Loucy (cell line): ENCODE data around the gene SPINK4.

Experiments
- H2AFZ ChIP-seq: fragments of 200-600 bp; sonication (generic); 2 replicates; pipeline ENCODE4 v1.6.0; 2016; ENCODE audit warnings: antibody characterized with exemption, mild to moderate bottlenecking, low read length, moderate library complexity
- H3F3A ChIP-seq: fragments of 200-600 bp; 2 replicates; pipeline ENCODE4 v1.6.0; 2016; ENCODE audit warnings: antibody characterized with exemption, low read depth, mild to moderate bottlenecking
- H3K27me3 ChIP-seq: fragments of 200-600 bp; sonication (generic); 2 replicates; pipeline ENCODE4 v1.6.1; 2014; ENCODE audit warnings: low read length, mild to moderate bottlenecking; ENCODE audit not compliant: insufficient read depth, poor library complexity, severe bottlenecking
- H3K36me3 ChIP-seq: fragments of 200-600 bp; sonication (generic); 2 replicates; pipeline ENCODE4 v1.6.1; 2016; ENCODE audit warnings: low read length; ENCODE audit not compliant: insufficient read depth
- H3K4me1 ChIP-seq: fragments of 200-600 bp; sonication (generic); 2 replicates; pipeline ENCODE4 v1.5.1; 2014; ENCODE audit warnings: low read length, mild to moderate bottlenecking; ENCODE audit not compliant: insufficient read depth, poor library complexity, severe bottlenecking
- H3K4me2 ChIP-seq: fragments of 200-600 bp; sonication (generic); 2 replicates; pipeline ENCODE4 v1.6.0; 2014; ENCODE audit warnings: antibody characterized with exemption, low read length, low read depth, mild to moderate bottlenecking; ENCODE audit not compliant: poor library complexity, severe bottlenecking
- H3K4me3 ChIP-seq: fragments of 200-600 bp; sonication (generic); 2 replicates; pipeline ENCODE4 v1.5.1; 2014; ENCODE audit warnings: low read length, mild to moderate bottlenecking, mixed read lengths; ENCODE audit not compliant: poor library complexity, severe bottlenecking
- H3K79me2 ChIP-seq: fragments of 200-600 bp; sonication (generic); 2 replicates; pipeline ENCODE4 v1.6.1; 2014; ENCODE audit warnings: low read length; ENCODE audit not compliant: insufficient read depth
- H3K9ac ChIP-seq: fragments of 200-600 bp; sonication (generic); 2 replicates; pipeline ENCODE4 v1.6.0; 2014; ENCODE audit warnings: mild to moderate bottlenecking, low read depth, low read length, moderate library complexity; ENCODE audit not compliant: poor library complexity, severe bottlenecking
- H3K9me2 ChIP-seq: fragments of 200-600 bp; sonication (generic); replicated peaks from 2 replicates; pipeline ENCODE4 v1.6.1; 2016; ENCODE audit warnings: low read depth, low read length, mixed read lengths
- H3K9me3 ChIP-seq: fragments of 200-600 bp; sonication (generic); 2 replicates; pipeline ENCODE4 v1.6.1; 2014; ENCODE audit warnings: mild to moderate bottlenecking, antibody characterized with exemption, low read length, low read depth; ENCODE audit not compliant: insufficient read depth
- H4K20me1 ChIP-seq: fragments of 200-600 bp; sonication (generic); 2 replicates; pipeline ENCODE4 v1.6.0; 2014; ENCODE audit warnings: antibody characterized with exemption, low read length, mild to moderate bottlenecking; ENCODE audit not compliant: insufficient read depth, poor library complexity, severe bottlenecking
- EZH2phosphoT487 ChIP-seq: fragments of 200-600 bp; IDR thresholded peaks from 2 replicates; pipeline ENCODE4 v1.6.1; 2018; ENCODE audit warnings: antibody characterized with exemption, mild to moderate bottlenecking, moderate library complexity, borderline replicate concordance
- TF ChIP-seq, protein P1 (sequence below): fragments of 200-600 bp; sonication (generic); conservative IDR thresholded peaks from 2 replicates; pipeline ENCODE4 v1.5.1; 2014; ENCODE audit warnings: mild to moderate bottlenecking, antibody characterized with exemption, low read length

The SPINK4 gene

GRCh38 chr9:33202018-33202417, 37.9 kb upstream of the SPINK4 start:
- Histone ChIP-seq H3K9me3 (no peaks in the 10 kb centered on the region), H3K27me3 (no peaks in the 10 kb centered on the region), H3K79me2 (no peaks in the 10 kb centered on the region), H3K9ac (no peak overlapping the region), H4K20me1 (no peaks in the 10 kb centered on the region), H2AFZ (no peak overlapping the region), H3K36me3 (no peaks in the 10 kb centered on the region), H3K4me1 (no peaks in the 10 kb centered on the region), H3K4me2 (no peak overlapping the region), H3F3A (no peaks in the 10 kb centered on the region), H3K9me2 (no peaks in the 10 kb centered on the region), H3K4me3 (no peak overlapping the region)
- no peak for TF ChIP-seq EZH2phosphoT487
- TF ChIP-seq, protein P1, sequence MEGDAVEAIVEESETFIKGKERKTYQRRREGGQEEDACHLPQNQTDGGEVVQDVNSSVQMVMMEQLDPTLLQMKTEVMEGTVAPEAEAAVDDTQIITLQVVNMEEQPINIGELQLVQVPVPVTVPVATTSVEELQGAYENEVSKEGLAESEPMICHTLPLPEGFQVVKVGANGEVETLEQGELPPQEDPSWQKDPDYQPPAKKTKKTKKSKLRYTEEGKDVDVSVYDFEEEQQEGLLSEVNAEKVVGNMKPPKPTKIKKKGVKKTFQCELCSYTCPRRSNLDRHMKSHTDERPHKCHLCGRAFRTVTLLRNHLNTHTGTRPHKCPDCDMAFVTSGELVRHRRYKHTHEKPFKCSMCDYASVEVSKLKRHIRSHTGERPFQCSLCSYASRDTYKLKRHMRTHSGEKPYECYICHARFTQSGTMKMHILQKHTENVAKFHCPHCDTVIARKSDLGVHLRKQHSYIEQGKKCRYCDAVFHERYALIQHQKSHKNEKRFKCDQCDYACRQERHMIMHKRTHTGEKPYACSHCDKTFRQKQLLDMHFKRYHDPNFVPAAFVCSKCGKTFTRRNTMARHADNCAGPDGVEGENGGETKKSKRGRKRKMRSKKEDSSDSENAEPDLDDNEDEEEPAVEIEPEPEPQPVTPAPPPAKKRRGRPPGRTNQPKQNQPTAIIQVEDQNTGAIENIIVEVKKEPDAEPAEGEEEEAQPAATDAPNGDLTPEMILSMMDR, result no peak

DNA sequence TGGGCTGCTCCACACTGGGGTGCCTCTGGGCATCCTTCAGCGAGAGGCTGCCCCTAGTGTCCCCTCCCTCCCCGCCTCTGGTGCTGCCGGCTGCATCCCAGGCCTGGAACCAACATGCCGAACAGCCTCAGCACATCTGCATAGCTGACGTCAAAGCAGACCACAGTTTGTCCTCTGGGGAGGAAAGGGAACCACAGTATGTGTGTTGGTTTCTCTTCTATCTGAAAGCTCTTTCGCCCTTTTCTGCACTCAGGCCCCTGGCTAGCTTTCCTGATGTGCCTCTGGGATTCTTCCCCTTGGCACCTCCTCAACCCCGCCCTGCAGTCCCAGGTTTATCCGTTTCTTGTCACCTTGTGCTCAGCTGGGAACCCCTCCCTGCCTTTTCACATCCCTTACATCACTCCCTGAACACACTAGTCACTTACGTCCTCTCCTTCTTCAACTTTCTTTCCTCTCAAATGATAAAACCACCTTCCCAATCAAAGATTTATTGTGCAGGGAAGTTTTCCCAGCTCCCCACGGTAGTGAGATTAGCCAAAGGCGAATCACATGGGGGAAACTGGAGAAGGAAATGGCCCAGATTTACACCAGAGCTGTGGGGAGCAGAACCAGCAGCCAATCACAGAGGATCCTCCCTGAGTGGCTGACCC, 37.3 kb upstream of the SPINK4 start:
- no peaks in the 10 kb centered on the region for H3K36me3 ChIP-seq
- no peaks in the 10 kb centered on the region for H3K9me2 ChIP-seq
- no peaks in the 10 kb centered on the region for H3K79me2 ChIP-seq
- no peaks in the 10 kb centered on the region for H4K20me1 ChIP-seq
- H3F3A ChIP-seq, result no peaks in the 10 kb centered on the region
- no peaks in the 10 kb centered on the region for H3K9me3 ChIP-seq
- no peak overlapping the region for H3K9ac ChIP-seq
- H3K4me2 ChIP-seq, result no peak overlapping the region
- no peak overlapping the region for H2AFZ ChIP-seq
- TF ChIP-seq EZH2phosphoT487, result no peak
- TF ChIP-seq, protein P1, result no peak
- no peaks in the 10 kb centered on the region for H3K27me3 ChIP-seq
- no peaks in the 10 kb centered on the region for H3K4me1 ChIP-seq
- no peak overlapping the region for H3K4me3 ChIP-seq

DNA sequence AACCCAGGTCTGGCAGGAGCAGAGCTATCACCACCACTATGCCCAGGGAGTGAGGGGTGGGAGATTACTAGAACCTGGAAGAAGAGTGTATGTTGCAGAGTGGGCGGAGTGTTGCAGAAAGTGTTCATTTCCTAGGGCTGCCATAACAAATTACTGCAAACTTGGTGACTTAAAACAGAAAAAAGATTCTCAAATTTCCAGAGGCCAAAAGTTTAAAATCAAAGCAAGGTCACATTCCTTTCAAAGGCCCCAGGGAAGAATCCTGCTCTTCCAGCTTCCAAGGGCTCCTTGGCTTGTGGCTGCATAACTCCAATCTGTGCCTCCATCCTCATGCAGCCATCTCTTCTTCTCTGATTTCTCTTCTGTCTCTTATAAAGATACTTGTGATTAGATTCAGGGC, 30.6 kb upstream of the SPINK4 start:
- Histone ChIP-seq H3K4me2 (no peak overlapping the region), H3K27me3 (no peaks in the 10 kb centered on the region)
- TF ChIP-seq, protein P1, result no peak
- TF ChIP-seq EZH2phosphoT487, result no peak

More for the DNA sequence above, 30.6 kb upstream of the SPINK4 start:
- H3K9ac ChIP-seq, result no peak overlapping the region
- no peaks in the 10 kb centered on the region for H3K79me2 ChIP-seq
- no peaks in the 10 kb centered on the region for H3K4me1 ChIP-seq
- no peaks in the 10 kb centered on the region for H4K20me1 ChIP-seq
- no peaks in the 10 kb centered on the region for H3K9me3 ChIP-seq
- no peak overlapping the region for H3K4me3 ChIP-seq
- H3K9me2 ChIP-seq, result no peaks in the 10 kb centered on the region
- no peak overlapping the region for H2AFZ ChIP-seq
- H3K36me3 ChIP-seq, result no peaks in the 10 kb centered on the region
- no peaks in the 10 kb centered on the region for H3F3A ChIP-seq
